ENCODE measurements around the gene AFDN.

Gene AFDN

DNA sequence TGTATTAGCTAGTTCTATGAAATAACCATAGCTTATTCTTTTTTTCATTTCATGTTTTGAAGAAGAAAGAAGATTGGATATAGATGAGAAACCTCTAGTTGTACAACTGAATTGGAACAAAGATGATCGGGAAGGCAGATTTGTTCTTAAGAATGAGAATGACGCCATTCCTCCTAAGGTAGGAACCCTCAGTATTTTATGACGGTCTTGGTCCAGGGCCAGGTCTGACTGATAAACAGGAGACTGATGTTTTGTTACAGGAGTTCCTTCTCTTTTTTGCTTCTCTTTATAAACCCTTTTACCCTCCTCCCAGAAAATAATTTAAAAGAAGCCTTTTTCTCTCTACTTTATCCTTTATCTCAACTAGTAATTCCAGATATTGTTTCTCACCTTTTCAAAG is 43.6 kb downstream of the AFDN start:
- DNase-seq (ENCODE audit: low read depth): no peak

DNA sequence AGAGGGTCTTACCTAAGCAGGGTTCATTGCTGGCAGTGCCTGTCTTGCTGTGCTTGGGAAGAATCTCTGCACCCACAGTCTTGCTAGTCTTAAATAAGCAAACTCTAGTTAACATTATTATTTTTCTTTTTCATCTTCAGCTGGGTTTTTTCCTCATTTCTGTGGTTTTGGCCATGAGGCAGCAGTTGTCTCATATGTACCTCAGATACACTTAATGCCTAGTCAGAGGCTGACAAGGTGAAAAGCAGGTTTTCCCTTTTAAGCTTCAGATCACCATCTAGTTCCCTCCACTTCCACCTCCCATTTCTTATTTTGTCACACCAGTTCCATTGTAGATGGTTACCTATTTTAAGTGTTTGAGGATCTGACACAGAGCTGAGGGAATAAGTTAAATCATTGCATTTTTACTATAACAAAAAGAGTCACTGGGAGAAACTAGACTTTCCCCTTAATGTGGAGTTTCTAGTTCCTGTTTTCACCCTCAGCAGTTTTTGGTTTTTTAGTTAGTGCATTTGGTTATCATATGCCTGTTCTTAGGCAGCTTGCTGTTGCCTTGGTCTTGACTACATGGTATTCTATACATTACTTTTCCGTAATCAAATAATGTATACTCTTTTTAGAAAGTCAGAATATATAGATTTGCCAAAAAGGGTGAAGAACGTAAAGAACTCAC is 46.0 kb downstream of the AFDN start:
- no peak for DNase-seq (ENCODE audit: low read depth)

- no peak for DNase-seq (ENCODE audit: low read depth)
Measured at GRCh38 chr6:167877994-167878779, 51.5 kb downstream of the AFDN start.

GRCh38 chr6:167879612-167880011 is 52.9 kb downstream of the AFDN start:
- DNase-seq (ENCODE audit: low read depth): no peak

DNA sequence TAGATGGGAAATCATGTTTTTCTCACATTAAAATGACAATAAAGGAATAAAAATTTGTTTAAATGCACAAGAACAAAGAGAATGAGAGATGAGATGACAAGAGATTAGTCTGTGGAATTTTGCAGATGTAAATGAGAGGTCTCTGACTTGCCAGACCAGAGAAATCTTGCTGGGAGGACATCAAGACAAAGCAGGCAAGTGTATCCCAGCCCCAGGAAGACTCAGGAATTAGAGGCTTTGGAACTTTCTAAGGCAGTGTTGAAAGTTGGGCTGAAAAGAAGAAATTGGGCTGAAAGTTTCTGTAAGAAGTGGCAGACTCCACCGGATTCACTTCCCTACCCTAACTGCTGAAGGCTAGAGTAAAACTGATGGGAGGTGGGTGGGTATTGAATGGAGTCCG is 54.6 kb downstream of the AFDN start:
- no peak for DNase-seq (ENCODE audit: low read depth)

GRCh38 chr6:167882244-167882643 is 55.5 kb downstream of the AFDN start:
- no peak for DNase-seq (ENCODE audit: low read depth)

- no peak for DNase-seq (ENCODE audit: low read depth)
Measured at GRCh38 chr6:167888098-167888497, 61.4 kb downstream of the AFDN start.

- DNase-seq (ENCODE audit: low read depth): no peak
Measured at GRCh38 chr6:167892835-167893815, 66.4 kb downstream of the AFDN start.

DNA sequence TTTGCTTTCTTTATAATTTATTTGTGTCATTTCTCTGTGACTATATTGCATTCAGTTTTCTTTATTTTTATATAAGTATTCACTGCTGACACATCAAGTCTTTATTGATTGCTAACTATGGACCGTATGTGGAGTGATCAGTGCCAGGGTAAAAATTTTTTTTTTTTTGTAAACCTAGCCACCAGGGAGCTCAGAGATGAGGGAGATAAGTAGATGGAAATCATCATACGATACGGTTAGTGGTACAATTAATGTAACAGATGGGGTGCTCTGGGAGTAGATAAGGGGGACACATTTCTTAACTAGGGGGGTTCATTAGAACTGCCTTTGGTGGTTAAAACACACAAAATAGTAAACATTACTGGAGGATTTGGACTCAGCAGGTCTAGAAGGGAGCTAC is 68.3 kb downstream of the AFDN start:
- no peak for DNase-seq (ENCODE audit: low read depth)

DNA sequence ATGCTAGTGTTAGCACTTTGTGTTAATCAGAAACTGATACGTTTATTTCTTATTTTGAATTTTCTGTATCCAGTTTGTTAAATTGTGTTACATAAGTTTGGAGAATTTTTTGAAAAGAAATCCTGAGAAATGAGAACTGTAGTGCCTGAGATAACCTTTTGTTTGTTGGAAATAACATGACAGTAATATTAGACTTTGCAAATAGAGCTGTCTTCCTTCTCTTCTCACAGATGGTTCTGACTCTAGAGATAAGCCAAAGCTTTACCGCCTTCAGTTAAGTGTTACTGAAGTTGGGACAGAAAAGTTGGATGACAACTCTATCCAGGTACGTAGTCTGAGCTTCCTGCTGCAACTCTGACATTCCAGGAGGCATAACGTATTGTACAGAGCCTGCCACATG is 69.9 kb downstream of the AFDN start:
- DNase-seq (ENCODE audit: low read depth): no peak

GRCh38 chr6:167898673-167899311 is 72.1 kb downstream of the AFDN start:
- DNase-seq (ENCODE audit: low read depth): no peak

GRCh38 chr6:167904791-167905190 is 78.1 kb downstream of the AFDN start:
- DNase-seq (ENCODE audit: low read depth): no peak

- DNase-seq (ENCODE audit: low read depth): no peak
Measured at GRCh38 chr6:167906899-167907298, 80.2 kb downstream of the AFDN start.

- no peak for DNase-seq (ENCODE audit: low read depth)
Measured at GRCh38 chr6:167907837-167908681, 81.3 kb downstream of the AFDN start.

GRCh38 chr6:167910007-167910406 is 83.3 kb downstream of the AFDN start:
- no peak for DNase-seq (ENCODE audit: low read depth)

GRCh38 chr6:167910652-167911051 is 83.9 kb downstream of the AFDN start:
- DNase-seq (ENCODE audit: low read depth): no peak

DNA sequence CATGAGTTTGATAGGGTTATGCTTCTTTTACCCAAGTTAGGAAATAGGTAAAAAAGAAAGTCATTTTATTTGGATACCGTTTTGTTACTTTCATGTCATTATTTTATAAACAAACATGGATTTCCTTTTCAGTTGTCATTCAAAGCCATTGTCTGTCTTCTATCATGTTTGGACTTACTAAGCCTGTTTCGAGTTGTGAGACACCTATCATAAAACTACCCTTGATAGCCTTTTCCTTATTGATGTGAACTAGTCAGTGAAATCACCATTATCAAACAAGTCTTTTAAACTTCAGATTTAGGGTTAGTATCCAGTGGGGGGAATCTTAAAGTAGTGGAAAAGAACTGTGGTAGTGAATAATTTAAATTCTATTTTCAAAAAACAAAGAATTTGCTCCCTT is 85.8 kb downstream of the AFDN start:
- no peak for DNase-seq (ENCODE audit: low read depth)

- no peak for DNase-seq (ENCODE audit: low read depth)
Measured at GRCh38 chr6:167913699-167914098, 87.0 kb downstream of the AFDN start.

DNA sequence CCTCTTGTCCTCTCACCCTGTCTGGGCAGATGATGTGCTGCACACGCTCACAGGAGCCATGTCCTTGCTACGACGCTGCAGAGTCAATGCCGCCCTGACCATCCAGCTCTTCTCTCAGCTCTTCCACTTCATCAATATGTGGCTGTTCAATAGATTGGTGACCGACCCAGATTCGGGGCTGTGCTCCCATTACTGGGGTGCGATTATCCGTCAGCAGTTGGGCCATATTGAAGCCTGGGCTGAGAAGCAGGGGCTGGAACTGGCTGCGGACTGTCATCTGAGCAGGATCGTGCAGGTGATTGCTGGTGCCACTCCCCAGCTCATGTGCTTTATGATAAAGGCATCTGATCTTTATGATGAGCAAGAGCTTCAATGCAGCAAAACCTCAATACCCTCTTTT is 88.4 kb downstream of the AFDN start:
- no peak for DNase-seq (ENCODE audit: low read depth)

DNA sequence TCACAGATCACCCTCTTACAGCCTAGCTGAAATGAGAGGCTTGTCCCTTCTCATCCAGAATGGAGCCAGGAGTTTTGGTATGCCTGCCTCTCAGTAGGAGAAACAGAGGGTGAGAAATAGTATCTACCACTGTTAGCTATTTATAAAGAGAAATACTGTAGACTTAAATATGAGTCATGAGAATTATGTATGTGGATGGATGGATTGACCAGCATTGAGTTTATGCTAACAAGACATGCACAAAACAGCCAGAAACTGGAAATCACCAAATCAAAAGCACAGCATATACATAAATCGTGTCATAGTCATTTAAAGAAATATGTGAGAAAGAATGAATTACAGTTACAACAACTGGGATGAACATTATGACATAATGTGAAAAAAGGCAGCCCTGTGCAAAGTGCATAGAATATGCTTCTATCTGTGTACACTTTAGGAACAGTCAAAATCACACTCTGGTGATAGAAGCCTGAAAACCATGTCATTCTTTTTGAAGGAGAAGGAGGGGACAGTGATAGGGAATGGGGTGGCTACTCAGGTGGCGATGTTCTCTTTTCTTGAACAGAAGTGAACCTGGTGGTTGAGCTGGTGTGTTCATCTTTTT is 90.9 kb downstream of the AFDN start:
- DNase-seq (ENCODE audit: low read depth): no peak

All from stimulated activated CD8-positive, alpha-beta memory T cell treated with anti-CD3 and anti-CD28 coated beads, Interleukin-15, amount 100 ng/mL, for 1 hour (primary cell).